ENCODE results near the gene SEMA4B.
"Not testable (repeated sequence)": the region's sequence is repeated elsewhere in the genome, so short reads cannot be mapped to it uniquely, and the experiment has no call there.

The SEMA4B gene

DNA sequence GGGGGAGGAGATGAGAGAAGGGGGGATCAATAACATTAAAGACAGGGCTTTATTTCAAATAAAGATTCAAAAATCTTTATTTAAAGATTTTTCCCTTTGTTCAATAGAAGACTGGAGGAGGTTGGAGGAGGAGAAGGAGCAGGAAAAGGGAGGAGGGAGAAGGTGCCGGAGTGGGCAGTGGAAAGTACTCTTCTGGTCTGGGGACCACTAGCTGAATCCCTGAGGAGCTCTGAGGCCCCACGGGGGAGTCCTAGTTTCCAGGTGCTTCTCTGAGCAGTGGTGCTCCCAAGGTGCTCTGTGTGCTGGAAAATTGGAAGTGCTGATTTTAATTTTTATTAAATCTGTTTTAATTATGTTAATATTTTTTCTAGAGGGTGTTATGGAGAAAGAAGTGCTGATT is 19.4 kb upstream of the SEMA4B start:
- DNase-seq, result no peak

DNA sequence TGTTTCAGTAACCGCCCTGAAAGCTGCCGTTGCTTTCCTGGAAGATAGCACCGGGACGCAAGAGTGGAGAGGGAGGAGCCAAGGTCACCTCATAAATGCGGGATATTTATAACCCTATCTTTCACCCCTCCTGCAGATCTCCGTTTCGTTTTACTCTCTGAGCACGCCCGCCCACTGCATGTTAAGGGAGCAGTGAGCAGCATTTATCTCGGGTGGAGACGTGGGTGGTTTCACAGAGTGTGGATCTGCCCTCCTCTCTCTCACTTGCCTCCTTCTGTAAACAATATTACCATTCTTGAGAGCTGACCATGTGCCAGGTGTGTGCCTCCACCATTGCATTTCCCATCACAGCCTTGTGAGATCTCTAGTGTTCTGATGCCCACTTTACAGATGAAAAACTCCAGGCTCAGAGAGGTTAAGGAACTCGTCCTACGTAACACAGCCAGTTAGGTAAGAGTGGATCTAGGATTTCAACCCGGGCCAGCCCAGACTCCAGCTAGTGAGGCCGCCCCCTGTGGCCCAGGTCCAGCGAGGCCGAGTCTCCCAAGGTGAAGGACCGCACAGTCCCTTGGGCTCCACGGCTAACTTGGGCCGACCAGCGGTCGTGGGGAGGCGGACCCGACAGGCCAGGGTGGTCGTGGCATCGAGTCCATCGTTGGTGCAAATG is 16.9 kb upstream of the SEMA4B start:
- DNase-seq, result peak; percentile 17

DNA sequence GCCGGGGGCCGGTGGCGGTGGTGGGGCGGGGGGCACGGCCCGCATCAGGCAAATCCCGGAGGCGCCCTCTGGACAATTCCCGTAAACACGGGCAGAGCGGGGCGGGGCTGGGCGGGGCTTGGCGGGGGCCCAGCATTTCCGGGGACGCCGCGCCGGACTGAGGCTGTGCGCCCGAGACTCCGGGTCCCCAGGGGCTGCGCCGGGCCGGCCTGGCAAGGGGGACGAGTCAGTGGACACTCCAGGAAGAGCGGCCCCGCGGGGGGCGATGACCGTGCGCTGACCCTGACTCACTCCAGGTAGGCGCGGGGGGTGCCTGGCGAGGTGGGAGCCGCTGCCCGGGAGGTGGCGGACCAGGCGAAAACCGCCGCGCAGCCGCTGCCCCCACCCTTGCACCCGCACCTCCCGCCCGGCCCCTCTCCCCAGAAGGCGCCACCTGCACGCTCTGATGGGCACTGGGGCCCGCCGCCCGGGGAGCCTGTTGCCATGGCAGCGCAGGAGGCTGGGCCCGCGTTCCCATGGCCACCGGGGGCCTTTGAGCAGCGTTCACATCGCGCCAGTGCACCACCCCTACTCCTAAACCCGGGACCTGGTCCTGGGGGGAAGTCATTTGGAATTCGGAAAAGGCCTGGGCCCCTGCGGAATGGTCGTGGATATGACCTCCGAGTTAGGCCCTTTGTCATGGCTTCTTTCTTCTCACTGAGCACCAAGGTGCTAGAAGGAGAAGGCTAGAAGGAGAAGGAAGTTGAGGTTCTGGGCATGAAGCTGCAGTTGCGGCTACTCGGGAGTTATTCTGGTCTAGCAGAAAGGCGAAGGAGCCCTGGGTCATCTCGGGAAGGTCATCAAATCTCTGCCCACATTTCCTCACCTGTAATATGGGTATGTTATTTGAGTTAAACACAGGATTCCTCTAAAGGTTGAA is 16.1 kb upstream of the SEMA4B start:
- DNase-seq, result peak; percentile 72

DNA sequence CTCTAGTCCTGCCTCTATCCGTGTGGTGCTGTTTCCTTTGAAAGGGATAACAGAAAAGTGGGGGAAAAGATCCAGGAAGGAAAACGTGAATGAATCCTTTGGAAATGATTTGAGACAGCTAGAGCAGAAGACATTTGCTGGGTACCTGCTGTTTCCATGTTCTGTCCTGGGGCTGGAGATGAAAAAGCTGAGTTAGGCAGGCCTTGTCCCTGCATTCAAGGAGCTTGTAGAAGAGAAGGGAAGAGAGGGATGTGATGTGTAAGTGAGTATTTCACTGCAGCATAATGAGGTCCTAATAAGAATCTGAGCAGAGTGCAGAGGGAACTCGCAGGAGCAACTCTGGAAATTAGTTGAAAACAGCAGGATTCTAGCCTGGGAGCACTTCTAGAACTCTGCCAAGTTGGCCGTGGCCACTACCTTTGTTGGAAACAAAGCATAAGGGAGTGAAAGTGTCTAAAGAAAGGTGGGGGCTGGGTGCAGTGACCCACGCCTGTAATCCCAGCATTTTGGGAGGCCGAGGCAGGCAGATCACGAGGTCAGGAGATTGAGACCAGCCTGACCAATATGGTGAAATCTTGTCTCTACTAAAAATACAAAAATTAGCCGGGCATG is 13.8 kb upstream of the SEMA4B start:
- no peak for DNase-seq

DNA sequence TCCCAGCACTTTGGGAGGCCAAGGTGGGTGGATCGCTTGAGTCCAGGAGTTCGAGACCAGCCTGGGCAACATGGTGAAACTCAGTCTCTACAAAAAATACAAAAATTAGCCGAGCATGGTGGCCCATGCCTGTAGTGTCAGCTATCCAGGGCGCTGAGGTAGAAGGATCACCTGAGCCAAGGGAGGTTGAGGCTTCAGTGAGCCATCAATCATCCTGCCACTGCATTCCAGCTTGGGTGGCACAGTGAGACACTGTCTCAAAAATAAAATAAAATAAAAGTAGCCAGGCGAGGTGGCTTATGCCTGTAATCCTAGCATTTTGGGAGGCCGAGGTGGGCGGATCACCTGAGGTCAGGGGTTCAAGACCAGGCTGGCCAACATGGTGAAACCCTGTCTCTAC is 13.1 kb upstream of the SEMA4B start:
- DNase-seq, result not testable (repeated sequence)

DNA sequence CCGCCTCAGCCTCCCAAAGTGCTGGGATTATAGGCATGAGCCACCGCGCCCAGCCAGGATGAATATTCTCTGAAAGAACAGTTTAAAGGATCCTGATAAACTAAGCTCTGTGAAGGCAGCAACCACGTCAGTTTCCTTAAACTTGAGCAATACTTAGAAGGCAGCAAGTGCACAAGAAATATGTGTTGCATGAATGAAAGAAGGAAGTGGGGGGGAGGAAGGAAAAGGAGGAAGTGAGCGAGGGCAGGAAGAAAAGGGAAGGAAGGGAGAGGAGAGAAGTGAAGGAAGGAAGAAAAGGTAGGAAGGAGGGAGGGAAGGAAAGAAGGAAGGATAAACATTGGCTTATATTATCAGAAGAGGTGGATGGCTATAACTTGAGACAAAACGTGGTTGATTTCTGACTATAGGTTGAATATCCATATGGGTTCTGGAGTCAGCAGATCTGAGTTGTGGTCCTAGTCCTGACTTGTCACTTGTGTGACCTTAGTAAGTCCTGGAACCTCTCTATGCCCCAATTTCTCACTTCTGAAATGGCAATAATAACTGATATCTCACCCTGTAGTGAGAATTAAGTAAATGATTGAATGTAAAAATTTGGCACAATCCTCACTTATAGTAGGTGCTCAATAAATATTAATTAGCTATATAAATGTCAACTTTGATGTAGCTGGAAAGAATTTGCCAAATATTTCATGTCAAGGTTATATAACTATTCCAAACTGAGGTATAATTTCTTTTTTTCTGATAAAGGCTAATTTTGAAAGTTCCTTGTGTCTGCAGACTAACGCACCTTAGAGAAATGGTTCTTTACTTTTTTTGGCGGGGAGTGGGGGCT is 12.0 kb upstream of the SEMA4B start:
- no peak for DNase-seq

DNA sequence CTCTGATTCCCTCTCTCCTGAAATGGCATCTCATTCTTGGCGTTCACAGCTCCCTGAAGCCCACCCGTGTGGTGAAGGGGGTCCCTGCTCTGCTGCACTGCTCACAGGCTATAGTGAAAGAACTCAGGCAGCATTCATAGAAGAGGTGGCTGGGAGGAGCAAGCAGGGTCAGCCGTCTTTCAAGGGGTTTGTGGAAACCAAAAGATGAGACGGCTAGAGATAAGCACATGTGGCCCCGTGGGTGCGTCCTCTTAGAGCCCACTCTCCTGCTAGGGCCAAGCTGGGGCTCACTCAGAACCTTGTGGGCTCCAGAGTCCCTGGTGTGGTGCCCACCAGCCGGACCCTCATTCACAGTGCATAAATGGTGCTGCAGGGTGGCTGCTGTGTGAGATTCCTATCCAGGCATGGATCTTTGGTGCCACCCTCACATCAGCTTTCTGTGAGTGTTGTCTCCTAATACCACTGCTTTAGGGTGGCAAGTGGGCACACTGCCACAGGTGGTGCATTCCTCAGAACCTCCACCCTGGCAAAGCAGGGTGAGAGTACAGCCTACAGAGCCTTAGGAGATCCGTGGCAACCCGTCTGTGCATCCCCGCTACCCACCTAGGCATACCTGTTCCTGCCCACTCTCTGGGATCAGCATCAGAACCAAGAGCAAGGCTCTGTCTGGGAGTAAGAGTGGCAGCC is 11.2 kb upstream of the SEMA4B start:
- no peak for DNase-seq

DNA sequence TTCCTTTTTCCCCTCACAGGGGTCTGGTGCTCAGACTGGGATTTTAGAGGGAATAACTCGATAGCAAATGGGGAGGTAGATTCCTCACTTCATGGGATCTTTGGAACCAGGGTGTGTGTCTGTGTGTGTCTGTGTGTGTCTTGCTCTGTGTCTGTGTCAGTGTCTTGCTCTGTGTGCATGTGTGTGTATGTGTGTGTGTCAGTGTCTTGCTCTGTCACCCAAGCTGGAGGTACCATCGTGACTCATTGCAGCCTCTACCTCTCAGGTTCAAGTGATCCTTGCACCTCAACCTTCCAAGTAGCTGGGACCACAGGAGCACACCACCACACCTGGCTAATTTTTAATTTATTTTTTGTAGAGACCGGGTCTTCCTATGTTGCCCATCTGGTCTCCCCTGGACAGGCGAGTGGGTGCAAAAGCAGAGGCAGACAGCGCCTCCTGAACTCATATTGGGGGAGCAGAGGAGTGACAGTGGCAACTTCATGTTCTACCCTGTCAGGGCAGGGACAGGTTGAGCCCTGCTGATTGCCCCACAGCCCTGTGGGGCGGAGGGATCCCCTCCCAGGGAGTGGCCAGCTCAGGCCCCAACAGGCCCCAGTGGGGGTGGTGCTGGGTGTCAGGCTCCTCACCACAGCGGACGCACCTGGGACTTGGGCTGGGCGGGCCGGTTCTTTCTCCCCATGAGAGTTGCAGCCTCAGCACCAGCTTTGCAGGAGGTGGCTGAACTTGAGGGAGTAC is 10.4 kb upstream of the SEMA4B start:
- peak; percentile 64 for DNase-seq

DNA sequence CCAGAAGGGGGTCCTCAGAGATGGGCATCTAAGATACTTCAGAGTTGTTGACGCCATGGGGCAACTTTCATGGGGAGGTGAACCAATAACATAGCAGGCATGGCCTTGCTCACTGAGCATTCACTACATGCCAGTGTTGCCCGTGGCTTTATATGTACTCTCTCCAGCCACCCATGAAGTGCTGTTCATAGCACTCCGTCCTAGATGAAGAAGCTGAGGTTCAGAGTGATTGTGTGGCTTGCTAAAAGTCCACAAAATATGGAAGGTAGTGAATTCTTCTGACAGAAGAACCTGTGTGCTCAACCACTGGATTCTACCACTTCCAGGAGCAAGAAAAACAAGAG is 9.8 kb upstream of the SEMA4B start:
- no peak for DNase-seq

DNA sequence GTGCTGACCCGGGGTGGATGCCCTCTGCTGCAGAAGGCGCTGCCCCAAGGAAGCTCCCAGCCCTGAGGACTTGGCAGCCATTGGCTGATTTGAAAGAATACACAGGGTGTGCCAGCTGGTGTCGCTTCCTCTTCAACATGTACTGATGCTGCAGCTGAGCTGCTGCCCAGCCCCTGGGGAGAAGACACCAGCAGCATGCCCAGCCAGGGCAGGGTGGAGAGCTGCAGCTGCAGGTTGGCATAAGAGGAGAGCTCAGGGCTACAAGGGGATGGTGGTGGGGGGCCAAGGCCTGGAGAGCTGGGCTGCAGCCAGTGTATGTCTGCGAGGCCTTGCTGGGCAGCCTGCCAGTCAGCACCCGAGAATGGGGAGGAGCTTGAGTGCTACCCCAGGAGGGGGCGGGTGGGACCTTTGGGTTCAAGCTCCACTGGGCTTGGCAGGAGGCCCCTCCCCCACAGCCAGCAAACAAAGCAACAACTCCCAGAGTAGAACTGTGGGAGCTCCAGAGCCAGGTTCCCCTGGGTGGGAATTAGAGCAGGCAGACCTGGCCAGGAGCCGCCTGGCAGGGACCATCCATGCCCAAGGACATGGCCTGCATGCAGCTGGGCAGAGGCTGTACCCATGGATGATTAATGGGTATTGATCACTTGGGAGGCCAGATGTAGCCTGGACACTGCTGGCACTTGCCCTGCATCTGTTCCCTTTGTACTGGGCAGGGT is 9.2 kb upstream of the SEMA4B start:
- peak; percentile 77 for DNase-seq

DNA sequence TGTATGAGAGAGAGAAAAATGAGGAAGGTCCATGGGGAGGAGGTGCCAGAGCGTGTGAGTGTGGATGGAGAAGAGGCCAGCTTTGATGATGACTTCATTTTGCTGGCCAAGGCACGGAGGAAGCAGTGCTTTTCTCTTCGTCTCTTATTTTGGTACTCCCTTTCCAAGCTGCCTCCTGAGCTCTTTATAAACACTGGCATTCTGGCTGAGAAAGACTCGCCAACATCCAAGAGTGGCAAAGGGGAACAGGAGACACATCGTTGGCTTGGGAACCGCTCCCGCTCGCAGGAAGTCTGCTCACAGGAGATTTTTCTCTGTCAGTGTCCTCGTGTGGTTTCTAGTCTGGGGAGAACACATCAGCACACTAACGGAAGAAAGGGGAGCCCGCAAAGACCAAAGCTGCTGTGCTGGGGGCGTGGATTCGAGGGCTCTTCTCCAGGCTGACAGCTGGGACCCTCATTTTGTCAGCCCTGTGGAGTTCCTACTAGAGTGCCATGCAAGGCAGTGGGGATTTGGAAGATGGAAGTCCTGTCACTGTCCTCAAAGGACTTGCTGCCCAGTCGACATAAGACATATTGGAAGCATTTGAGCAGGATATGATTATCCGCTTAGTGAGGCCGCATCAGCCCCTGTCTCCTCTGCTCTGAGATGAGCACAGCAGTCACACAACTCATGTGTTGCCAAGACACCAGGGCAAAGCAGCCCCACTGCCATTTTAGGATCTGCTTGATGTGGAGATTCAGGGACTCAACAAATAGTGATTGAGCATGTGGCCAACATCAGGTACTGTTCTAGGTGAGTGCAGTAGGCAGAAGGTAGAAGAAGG is 8.0 kb upstream of the SEMA4B start:
- DNase-seq, result no peak

DNA sequence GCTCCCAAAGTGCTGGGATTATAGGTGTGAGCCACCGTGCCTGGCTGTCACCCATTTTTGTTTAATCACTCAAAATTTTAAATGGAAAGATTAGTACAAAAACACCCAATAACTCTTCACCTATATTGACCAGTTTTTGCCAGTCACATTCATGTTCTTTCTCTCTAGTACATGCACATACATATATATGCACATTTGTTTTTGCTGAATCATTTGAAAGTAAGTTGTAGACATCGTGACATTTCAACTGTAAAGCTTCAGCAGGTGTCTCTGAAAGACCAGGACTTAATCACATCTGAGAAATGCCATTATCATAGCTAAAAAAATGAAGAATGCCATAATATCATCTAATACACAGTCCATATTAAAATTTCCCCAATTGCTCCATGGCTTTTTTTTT is 6.5 kb upstream of the SEMA4B start:
- DNase-seq, result no peak

DNA sequence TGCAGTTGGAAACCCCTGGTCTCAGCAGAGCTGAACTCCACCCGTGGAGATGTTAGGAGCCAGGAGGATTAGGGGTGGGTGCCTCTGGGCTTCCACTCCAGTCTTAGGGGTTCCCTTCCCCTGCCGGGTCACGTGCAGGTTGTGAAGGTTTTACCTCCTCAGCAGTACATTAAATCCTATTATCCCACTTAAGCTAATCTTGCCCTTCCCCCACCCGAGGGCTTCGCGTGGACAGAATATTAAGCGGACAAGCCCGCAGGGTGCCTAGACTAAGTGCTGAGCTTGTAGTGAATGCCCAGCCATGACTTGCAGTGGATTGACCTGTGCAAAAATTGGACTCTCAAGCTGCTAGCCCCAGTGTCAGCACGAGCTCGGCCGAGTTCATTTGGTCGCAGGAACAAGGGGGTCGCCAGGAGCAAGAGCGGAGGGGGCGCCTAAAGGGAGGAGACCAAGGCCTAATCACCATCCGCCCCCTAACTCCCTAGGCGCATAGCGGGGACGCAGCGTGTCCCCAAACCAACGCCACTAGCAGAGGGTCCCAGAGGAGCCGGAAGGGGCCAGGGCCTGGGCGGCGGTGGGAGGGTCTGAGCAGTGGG is 498 bp upstream of the SEMA4B start:
- no peak for DNase-seq

DNA sequence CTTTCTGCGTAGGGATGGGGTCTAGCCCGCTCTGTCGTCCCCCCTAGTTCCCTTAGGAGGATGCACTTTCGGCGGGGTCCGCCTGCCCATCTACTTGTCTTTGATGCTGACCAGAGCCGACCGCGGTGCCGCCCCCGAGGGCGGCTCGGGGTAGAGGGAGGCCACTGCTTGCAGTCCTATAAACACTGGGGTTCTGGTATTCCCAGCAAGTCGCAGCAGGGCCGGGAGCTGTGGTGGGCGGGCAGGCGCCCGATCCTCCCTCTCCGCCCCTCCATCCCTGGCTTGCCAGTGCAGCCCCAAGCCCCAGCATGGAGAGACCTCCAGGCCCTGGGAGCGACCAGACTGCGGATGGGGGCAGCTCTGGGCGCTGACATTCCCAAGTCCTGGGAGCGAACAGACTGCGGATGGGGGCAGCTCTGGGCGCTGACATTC is 830 bp downstream of the SEMA4B start:
- no peak for DNase-seq

DNA sequence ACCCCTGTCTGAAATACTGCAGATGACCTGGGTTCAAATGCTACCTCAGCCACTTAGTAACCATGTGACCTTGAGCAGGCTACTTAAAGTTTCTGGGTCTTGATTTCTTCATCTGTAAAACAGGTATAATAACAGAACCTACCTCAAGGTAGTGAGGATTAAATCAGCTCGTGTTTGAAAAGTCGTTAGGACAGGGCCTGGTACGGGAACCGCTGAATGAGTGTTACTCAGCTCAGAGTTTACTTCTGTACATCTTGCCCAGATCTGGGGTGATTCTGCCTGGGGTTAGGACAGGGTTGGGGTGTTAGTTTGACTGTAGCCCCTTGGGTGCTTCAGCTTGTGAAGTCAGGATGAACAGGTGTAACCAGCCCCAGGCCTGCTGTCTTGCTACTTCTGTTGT is 1.8 kb downstream of the SEMA4B start:
- DNase-seq, result no peak

DNA sequence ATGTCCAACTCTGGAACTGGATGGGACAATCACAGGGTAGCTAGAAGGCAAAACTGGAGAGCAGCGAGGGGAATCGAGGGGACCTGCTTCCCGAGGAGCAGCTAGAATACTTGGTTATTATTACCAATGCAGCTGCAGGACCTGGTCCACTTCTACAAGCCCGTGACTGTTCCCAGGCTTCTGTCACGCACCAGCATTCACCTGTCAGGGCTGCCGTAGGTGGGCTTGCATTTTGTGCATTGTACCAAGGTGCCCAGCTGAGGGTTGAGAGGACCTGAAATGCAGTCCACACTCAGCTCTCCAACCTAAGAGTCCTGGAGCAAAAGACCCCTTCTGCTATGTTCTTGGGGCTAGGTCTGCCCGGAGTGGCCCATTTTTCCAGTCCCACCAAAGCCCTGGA is 2.3 kb downstream of the SEMA4B start:
- no peak for DNase-seq

DNA sequence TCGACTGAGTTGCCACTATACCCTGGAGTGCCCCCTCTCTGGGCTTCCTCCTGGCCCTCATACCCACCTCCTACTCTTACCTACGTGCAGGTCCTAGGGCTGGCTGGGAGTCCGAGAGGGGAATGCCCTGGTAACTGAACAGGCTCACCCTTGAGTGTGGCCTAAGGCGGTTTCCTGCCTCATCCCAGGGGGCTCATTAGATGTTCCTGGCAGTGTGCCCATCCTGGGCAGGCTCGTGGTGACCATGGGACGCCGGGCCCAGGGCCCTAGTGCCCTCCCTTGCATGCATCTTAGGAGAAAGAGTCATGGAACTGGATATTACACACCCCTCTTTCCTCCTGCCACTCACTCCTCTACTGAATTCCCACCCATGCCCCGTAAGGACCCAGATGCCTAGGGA is 2.8 kb downstream of the SEMA4B start:
- no peak for DNase-seq

DNA sequence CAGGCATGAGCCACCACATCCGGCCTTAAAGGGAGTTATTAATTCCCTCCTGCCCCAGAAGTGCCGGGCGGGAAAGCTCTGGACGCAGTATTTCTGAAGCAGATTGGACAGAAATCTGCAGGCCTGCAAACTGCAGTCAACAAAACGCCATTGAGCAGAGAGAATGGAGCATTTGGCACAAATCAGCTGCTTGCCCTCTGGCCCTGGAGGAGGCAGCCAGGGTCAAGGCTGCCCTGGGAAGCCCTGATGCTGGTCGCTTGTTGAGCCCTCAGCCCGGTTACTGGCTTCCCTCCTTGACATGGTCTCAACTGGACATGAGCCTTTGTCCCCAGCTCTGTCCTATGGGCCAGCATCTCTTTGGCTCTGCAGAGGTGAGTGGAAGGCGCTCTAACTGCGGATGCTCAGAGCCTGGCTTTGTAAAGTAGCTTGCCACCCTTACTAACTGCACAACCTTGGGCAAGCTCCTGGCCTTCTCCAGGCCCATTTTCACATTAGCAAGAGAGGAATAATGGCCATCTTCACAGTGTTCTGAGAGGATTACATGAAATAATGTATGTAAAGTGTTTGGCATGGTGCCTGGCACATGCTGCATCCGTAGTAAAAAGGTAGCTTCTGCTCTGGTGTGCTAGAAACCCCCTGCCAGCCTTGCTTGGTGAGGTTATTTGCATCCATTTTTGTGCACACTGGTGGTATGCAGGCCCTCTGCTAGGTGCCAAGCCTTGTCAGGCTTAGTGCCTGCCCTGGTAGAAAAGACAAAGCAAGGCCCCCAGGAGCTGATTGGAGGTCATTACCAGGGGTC is 4.1 kb downstream of the SEMA4B start:
- no peak for DNase-seq

DNA sequence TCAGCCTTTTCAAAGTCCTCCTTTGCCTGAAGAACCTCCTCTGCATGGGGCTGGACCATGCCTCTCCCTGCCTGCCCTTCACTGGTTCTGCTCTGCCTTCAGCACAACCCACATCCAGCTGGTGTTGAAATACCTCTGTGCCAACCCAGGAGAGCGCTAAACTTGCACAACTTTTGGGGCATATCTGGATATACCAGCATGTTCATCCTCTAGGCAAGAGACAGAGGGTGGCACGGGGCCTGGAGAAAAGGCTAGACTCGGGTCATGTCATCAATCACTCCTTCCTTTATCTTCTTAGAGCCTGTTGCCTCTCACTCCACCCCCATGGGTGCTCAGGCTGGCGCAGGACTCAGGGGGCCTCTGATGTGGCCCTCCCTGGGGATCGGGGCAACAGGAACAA is 4.8 kb downstream of the SEMA4B start:
- DNase-seq, result peak; percentile 16

Measured in CD4-positive, alpha-beta T cell treated with Interferon gamma for 1 hour (primary cell).